CD4-positive, CD25-positive, alpha-beta regulatory T cell (primary cell): ENCODE measurements around the gene NBPF3. TPM values are rescaled to one million over a fixed set of nuclear protein-coding genes. Genes with fewer than 3 reads are reported as not detected.
A peak's percentile ranks its signal among the peaks of the same experiment; 100 is the strongest.

ENCODE experiments used
- ATAC-seq, 2 donors: fragments of 150-1000 bp; cut with Tn5 transposase; one replicate each; pipeline ENCODE4 v1.10.0; 2021; ENCODE audit warnings: low read depth in 2 of 2, moderate number of reproducible peaks in 2 of 2, moderate library complexity in 1 of 2
- DNase-seq, 3 donors: peaks; one replicate each; pipeline versions ENCODE4 v3.0.0 to v3.0.0-alpha.2; 2012 to 2022; ENCODE audit warnings: mixed read lengths in 1 of 3
- H3K27ac ChIP-seq: one replicate; pipeline ENCODE4 v1.7.0; 2013; ENCODE audit warnings: mild to moderate bottlenecking, low read length; ENCODE audit not compliant: insufficient read depth, poor library complexity, severe bottlenecking
- H3K27me3 ChIP-seq: one replicate; pipeline ENCODE4 v1.7.0; 2013; ENCODE audit warnings: low read length; ENCODE audit not compliant: control insufficient read depth, insufficient read depth
- H3K36me3 ChIP-seq: one replicate; pipeline ENCODE4 v1.7.0; 2013; ENCODE audit warnings: mild to moderate bottlenecking, low read length, moderate library complexity; ENCODE audit not compliant: control insufficient read depth, insufficient read depth
- H3K4me1 ChIP-seq: 2 replicates; pipeline ENCODE4 v1.7.0; 2013; ENCODE audit warnings: mild to moderate bottlenecking, low read length; ENCODE audit not compliant: insufficient read depth, control insufficient read depth, poor library complexity, severe bottlenecking
- H3K4me3 ChIP-seq: one replicate; pipeline ENCODE4 v1.7.0; 2013; ENCODE audit warnings: low read depth, mild to moderate bottlenecking, low read length, moderate library complexity
- H3K9me3 ChIP-seq, 2 experiments: 1 replicate in 1 of 2; 2 replicates in 1 of 2; pipeline ENCODE4 v1.7.0; 2013; ENCODE audit warnings: low read length in 2 of 2, mild to moderate bottlenecking in 1 of 2, moderate library complexity in 1 of 2; ENCODE audit not compliant: control insufficient read depth in 2 of 2
- H3K27ac Mint-ChIP-seq, 3 donors: one replicate each; pipeline ENCODE4 v1.8.0; 2020 to 2022; ENCODE audit warnings: mild to moderate bottlenecking in 3 of 3, mixed read lengths in 3 of 3, moderate library complexity in 2 of 3
- H3K27me3 Mint-ChIP-seq: one replicate; pipeline ENCODE4 v1.8.0; 2022; ENCODE audit warnings: mild to moderate bottlenecking, mixed read lengths
- H3K36me3 Mint-ChIP-seq: one replicate; pipeline ENCODE4 v1.8.0; 2020; ENCODE audit warnings: mixed read lengths
- H3K4me1 Mint-ChIP-seq, 4 donors: one replicate each; pipeline ENCODE4 v1.8.0; 2020 to 2022; ENCODE audit warnings: mixed read lengths in 4 of 4, mild to moderate bottlenecking in 1 of 4
- H3K4me3 Mint-ChIP-seq, 4 donors: one replicate each; pipeline ENCODE4 v1.8.0; 2020 to 2022; ENCODE audit warnings: mild to moderate bottlenecking in 4 of 4, mixed read lengths in 4 of 4, moderate library complexity in 3 of 4
- H3K9me3 Mint-ChIP-seq, 7 donors: one replicate each; pipeline ENCODE4 v1.8.0; 2020 to 2022; ENCODE audit warnings: mixed read lengths in 7 of 7, mild to moderate bottlenecking in 3 of 7, moderate library complexity in 2 of 7
- polyA plus RNA-seq, 4 donors: library from polyadenylated mRNA; unstranded; fragments of 300-500 nt; fragmentation: Illumina TruSeq; gene quantifications; one replicate each; pipeline ENCODE4 v1.2.3, GENCODE V29; 2021
- total RNA-seq: library from RNA; stranded (reverse); gene quantifications from one replicate; pipeline ENCODE4 v1.2.3, GENCODE V29; 2022

The NBPF3 gene
- total and polyA plus RNA-seq, 5 donors from 2014 or later, result 1.2 to 2.9 (median 2.6) TPM

GRCh38 chr1:21524686-21525339, 84.9 kb downstream of the NBPF3 start:
- no peak overlapping the region for H3K4me3 Mint-ChIP-seq
- H3K4me3 ChIP-seq, result no peak overlapping the region
- H3K9me3 ChIP-seq, result no peaks in the 10 kb centered on the region
- H3K27ac Mint-ChIP-seq, result peak overlapping the region in 1 of 3 donors; percentile 26
- no peaks in the 10 kb centered on the region for H3K9me3 Mint-ChIP-seq
- no peak overlapping the region for H3K27ac ChIP-seq
- H3K27me3 Mint-ChIP-seq, result no peaks in the 10 kb centered on the region
- H3K36me3 Mint-ChIP-seq, result no peaks in the 10 kb centered on the region
- H3K27me3 ChIP-seq, result no peaks in the 10 kb centered on the region
- no peak for ATAC-seq
- H3K36me3 ChIP-seq, result no peaks in the 10 kb centered on the region
- DNase-seq, result no peak
- H3K4me1 ChIP-seq, result no peaks in the 10 kb centered on the region
- H3K4me1 Mint-ChIP-seq, result no peaks in the 10 kb centered on the region

DNA sequence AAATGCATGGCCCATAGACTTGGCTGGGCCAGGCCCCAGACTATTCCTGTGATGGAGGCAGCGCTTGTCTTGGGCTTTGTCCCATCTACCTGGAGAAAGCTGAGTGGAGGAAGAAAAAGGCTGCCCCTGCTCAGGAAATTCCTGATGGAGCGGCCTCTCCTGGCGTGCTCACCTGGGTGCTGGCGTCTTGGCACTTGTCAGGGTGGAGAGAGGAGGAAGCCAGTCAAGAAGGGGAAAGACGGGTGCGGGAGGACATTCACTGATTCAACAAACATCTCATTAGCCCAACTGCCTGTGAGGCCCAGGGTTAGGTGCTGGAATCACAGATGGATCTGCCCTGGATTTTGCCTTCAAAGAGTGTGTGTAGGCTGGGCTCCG, 85.4 kb downstream of the NBPF3 start:
- Mint-ChIP-seq H3K4me1 (no peaks in the 10 kb centered on the region), H3K27me3 (peaks cover 4% of the 10 kb centered on the region), H3K27ac (peak overlapping the region in 1 of 3 donors; percentile 26), H3K4me3 (no peak overlapping the region), H3K36me3 (no peaks in the 10 kb centered on the region), H3K9me3 (no peaks in the 10 kb centered on the region)
- Histone ChIP-seq H3K4me3 (no peak overlapping the region), H3K27ac (no peak overlapping the region), H3K36me3 (no peaks in the 10 kb centered on the region), H3K9me3 (no peaks in the 10 kb centered on the region), H3K27me3 (no peaks in the 10 kb centered on the region), H3K4me1 (no peaks in the 10 kb centered on the region)
- no peak for ATAC-seq
- no peak for DNase-seq

- Histone ChIP-seq H3K27me3 (no peaks in the 10 kb centered on the region), H3K36me3 (no peaks in the 10 kb centered on the region), H3K9me3 (no peaks in the 10 kb centered on the region), H3K4me3 (no peak overlapping the region), H3K4me1 (no peaks in the 10 kb centered on the region), H3K27ac (no peak overlapping the region)
- no peaks in the 10 kb centered on the region for H3K9me3 Mint-ChIP-seq
- no peaks in the 10 kb centered on the region for H3K4me1 Mint-ChIP-seq
- DNase-seq (no peak), ATAC-seq (no peak)
- no peaks in the 10 kb centered on the region for H3K36me3 Mint-ChIP-seq
- peak overlapping the region in 1 of 3 donors; percentile 56 for H3K27ac Mint-ChIP-seq
- H3K4me3 Mint-ChIP-seq, result no peak overlapping the region
- peaks cover 9% of the 10 kb centered on the region for H3K27me3 Mint-ChIP-seq
Observed at GRCh38 chr1:21526441-21526840, 86.5 kb downstream of the NBPF3 start.

GRCh38 chr1:21530368-21531016, 90.6 kb downstream of the NBPF3 start:
- Histone ChIP-seq H3K27ac (no peak overlapping the region), H3K9me3 (no peaks in the 10 kb centered on the region), H3K27me3 (no peaks in the 10 kb centered on the region), H3K4me3 (no peak overlapping the region), H3K4me1 (no peaks in the 10 kb centered on the region), H3K36me3 (no peaks in the 10 kb centered on the region)
- peak overlapping the region in 1 of 3 donors; percentile 52 for H3K27ac Mint-ChIP-seq
- peaks cover 13% of the 10 kb centered on the region for H3K27me3 Mint-ChIP-seq
- no peak for DNase-seq
- H3K4me3 Mint-ChIP-seq, result no peak overlapping the region
- H3K4me1 Mint-ChIP-seq, result no peaks in the 10 kb centered on the region
- no peak for ATAC-seq
- peaks cover 0 to 2% (median 0%) of the 10 kb centered on the region in 7 donors for H3K9me3 Mint-ChIP-seq
- no peaks in the 10 kb centered on the region for H3K36me3 Mint-ChIP-seq

DNA sequence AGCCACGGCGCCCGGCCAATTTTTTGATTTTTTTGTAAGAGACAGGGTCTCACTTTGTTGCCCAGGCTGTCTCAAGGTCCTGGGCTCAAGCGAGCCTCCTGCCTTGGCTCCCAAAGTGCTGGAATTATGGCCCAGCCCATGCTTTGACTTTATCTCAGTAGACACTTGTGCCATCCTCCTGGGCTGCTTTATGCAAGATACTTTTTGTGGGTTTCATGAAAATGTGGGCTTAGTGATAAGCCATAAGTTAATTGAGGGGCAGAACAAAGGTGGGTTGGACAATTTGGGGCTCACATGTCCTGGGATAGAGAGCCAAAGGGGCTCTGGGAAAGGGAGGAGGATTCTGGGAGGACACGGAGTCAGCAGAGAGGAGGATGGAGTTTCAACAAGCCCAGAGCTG, 91.3 kb downstream of the NBPF3 start:
- no peaks in the 10 kb centered on the region for H3K4me1 Mint-ChIP-seq
- H3K4me3 ChIP-seq, result no peak overlapping the region
- H3K4me3 Mint-ChIP-seq, result no peak overlapping the region
- H3K36me3 ChIP-seq, result no peaks in the 10 kb centered on the region
- H3K27ac Mint-ChIP-seq, result peak overlapping the region in 1 of 3 donors; percentile 30
- H3K9me3 Mint-ChIP-seq, result peaks cover 0 to 2% (median 0%) of the 10 kb centered on the region in 7 donors
- no peak for DNase-seq
- no peak for ATAC-seq
- H3K27me3 ChIP-seq, result no peaks in the 10 kb centered on the region
- H3K27me3 Mint-ChIP-seq, result peaks cover 13% of the 10 kb centered on the region
- H3K36me3 Mint-ChIP-seq, result no peaks in the 10 kb centered on the region
- H3K4me1 ChIP-seq, result no peaks in the 10 kb centered on the region
- no peaks in the 10 kb centered on the region for H3K9me3 ChIP-seq
- no peak overlapping the region for H3K27ac ChIP-seq

DNA sequence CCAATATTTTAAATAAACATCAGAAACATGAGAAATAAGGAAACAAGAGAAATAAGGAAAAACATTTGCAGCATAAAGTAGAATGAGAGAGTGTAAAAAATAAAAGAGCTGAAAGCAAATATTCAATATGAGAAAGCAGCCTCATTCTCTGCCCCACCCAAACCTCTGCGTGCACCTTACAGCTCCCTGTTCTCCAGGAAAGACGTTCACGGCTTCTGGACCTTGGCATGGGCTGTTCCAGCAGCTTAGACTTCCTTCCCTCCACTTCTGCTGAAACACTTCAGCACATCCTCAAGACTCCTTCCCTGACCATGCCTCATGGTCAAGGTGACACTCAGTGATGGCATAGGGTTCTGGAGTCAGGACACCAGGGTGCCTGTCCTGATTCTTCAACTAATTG, 92.6 kb downstream of the NBPF3 start:
- H3K4me3 ChIP-seq, result no peak overlapping the region
- peaks cover 13% of the 10 kb centered on the region for H3K27me3 Mint-ChIP-seq
- H3K9me3 Mint-ChIP-seq, result peaks cover 0 to 2% (median 0%) of the 10 kb centered on the region in 7 donors
- no peak for ATAC-seq
- H3K27ac Mint-ChIP-seq, result no peak overlapping the region
- H3K4me1 Mint-ChIP-seq, result no peaks in the 10 kb centered on the region
- H3K36me3 ChIP-seq, result no peaks in the 10 kb centered on the region
- no peaks in the 10 kb centered on the region for H3K36me3 Mint-ChIP-seq
- H3K4me1 ChIP-seq, result no peaks in the 10 kb centered on the region
- H3K4me3 Mint-ChIP-seq, result no peak overlapping the region
- H3K9me3 ChIP-seq, result no peaks in the 10 kb centered on the region
- H3K27me3 ChIP-seq, result no peaks in the 10 kb centered on the region
- H3K27ac ChIP-seq, result no peak overlapping the region
- no peak for DNase-seq

DNA sequence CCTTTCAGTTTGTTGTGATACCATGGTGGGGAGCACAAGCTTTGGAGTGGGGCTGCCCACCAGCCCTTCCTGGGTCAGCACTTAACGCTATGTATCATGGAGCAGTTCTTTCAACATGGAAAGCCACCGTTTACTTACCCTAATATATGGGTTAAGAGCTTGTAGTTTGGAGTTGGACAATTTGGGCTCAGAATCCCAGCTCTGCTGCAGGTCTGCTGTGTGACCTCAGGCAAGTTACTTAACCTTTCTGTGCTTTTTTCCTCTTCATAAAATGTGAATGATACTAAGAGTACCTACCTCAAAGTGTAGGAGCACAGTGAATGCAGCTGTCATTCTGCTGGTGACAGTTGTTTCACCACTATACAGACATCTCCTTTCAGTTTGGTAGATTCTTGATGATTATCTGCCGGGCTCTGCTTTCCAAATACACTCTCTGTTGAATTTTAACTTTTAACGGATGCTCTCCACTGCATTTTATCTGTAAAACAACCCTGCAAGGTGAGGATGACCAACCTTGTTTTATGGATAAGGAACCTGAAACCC, 93.1 kb downstream of the NBPF3 start:
- Mint-ChIP-seq H3K4me1 (no peaks in the 10 kb centered on the region), H3K36me3 (no peaks in the 10 kb centered on the region), H3K4me3 (no peak overlapping the region), H3K27me3 (peaks cover 13% of the 10 kb centered on the region), H3K9me3 (peaks cover 0 to 2% (median 0%) of the 10 kb centered on the region in 7 donors), H3K27ac (no peak overlapping the region)
- no peaks in the 10 kb centered on the region for H3K36me3 ChIP-seq
- DNase-seq (no peak), ATAC-seq (no peak)
- no peaks in the 10 kb centered on the region for H3K4me1 ChIP-seq
- H3K27me3 ChIP-seq, result no peaks in the 10 kb centered on the region
- no peak overlapping the region for H3K27ac ChIP-seq
- no peaks in the 10 kb centered on the region for H3K9me3 ChIP-seq
- H3K4me3 ChIP-seq, result no peak overlapping the region

GRCh38 chr1:21534146-21534545, 94.2 kb downstream of the NBPF3 start:
- Mint-ChIP-seq H3K4me3 (no peak overlapping the region), H3K36me3 (no peaks in the 10 kb centered on the region), H3K9me3 (peaks cover 0 to 2% (median 0%) of the 10 kb centered on the region in 7 donors), H3K27me3 (peaks cover 16% of the 10 kb centered on the region), H3K4me1 (no peaks in the 10 kb centered on the region), H3K27ac (no peak overlapping the region)
- no peak overlapping the region for H3K27ac ChIP-seq
- no peak for ATAC-seq
- H3K36me3 ChIP-seq, result no peaks in the 10 kb centered on the region
- no peaks in the 10 kb centered on the region for H3K9me3 ChIP-seq
- no peak for DNase-seq
- no peaks in the 10 kb centered on the region for H3K27me3 ChIP-seq
- H3K4me3 ChIP-seq, result no peak overlapping the region
- H3K4me1 ChIP-seq, result no peaks in the 10 kb centered on the region
